ENCODE data around the gene SAMD1.
A peak's percentile ranks its signal among the peaks of the same experiment; 100 is the strongest.
"Not testable (repeated sequence)": the region's sequence is repeated elsewhere in the genome, so short reads cannot be mapped to it uniquely, and the experiment has no call there.

SAMD1 gene

GRCh38 chr19:14059093-14059480, 31.5 kb downstream of the SAMD1 start:
- no peak for DNase-seq

- no peak for DNase-seq
These were observed 32.1 kb downstream of the SAMD1 start for GRCh38 chr19:14058182-14059092.

GRCh38 chr19:14056741-14057356, 33.7 kb downstream of the SAMD1 start:
- DNase-seq, result no peak

- no peak for DNase-seq
These were observed 34.4 kb downstream of the SAMD1 start for GRCh38 chr19:14056069-14056666.

GRCh38 chr19:14055396-14055795, 35.2 kb downstream of the SAMD1 start:
- DNase-seq, result no peak

- DNase-seq, result no peak
These were observed 35.8 kb downstream of the SAMD1 start for GRCh38 chr19:14054721-14055120.

GRCh38 chr19:14054099-14054498, 36.5 kb downstream of the SAMD1 start:
- no peak for DNase-seq

GRCh38 chr19:14053500-14053899, 37.1 kb downstream of the SAMD1 start:
- DNase-seq, result no peak

GRCh38 chr19:14053032-14053431, 37.5 kb downstream of the SAMD1 start:
- no peak for DNase-seq

- no peak for DNase-seq
These were observed 38.1 kb downstream of the SAMD1 start for GRCh38 chr19:14052470-14052869.

- DNase-seq, result no peak
These were observed 38.6 kb downstream of the SAMD1 start for GRCh38 chr19:14051980-14052379.

- DNase-seq, result not testable (repeated sequence)
These were observed 39.6 kb downstream of the SAMD1 start for GRCh38 chr19:14050961-14051360.

GRCh38 chr19:14050512-14050911, 40.0 kb downstream of the SAMD1 start:
- DNase-seq, result no peak

GRCh38 chr19:14048443-14049153, 42.0 kb downstream of the SAMD1 start:
- DNase-seq, result no peak

- DNase-seq, result not testable (repeated sequence)
These were observed 42.7 kb downstream of the SAMD1 start for GRCh38 chr19:14047866-14048265.

GRCh38 chr19:14042659-14043608, 47.6 kb downstream of the SAMD1 start:
- peak; percentile 26 for DNase-seq

GRCh38 chr19:14039181-14039580, 51.4 kb downstream of the SAMD1 start:
- no peak for DNase-seq

All from NCI-H226 (cell line).